Fibroblast of lung (primary cell): ENCODE data around the gene GLO1.

Experiments used
- EZH2 ChIP-seq: IDR thresholded peaks from 2 replicates; pipeline ENCODE4 v1.5.1; 2012; ENCODE audit warnings: low read length, control low read depth, mild to moderate bottlenecking; ENCODE audit errors: missing control alignments
- TF ChIP-seq, protein P1 (sequence below), 2 donors: IDR thresholded peaks in 1 of 2; conservative IDR thresholded peaks in 1 of 2; 1 replicate in 1 of 2; 2 replicates in 1 of 2; pipeline ENCODE4 v1.5.1; 2011 to 2012; ENCODE audit warnings: low read length in 2 of 2, control low read depth in 1 of 2, inconsistent platforms in 1 of 2, low read depth in 1 of 2, mild to moderate bottlenecking in 1 of 2

DNA sequence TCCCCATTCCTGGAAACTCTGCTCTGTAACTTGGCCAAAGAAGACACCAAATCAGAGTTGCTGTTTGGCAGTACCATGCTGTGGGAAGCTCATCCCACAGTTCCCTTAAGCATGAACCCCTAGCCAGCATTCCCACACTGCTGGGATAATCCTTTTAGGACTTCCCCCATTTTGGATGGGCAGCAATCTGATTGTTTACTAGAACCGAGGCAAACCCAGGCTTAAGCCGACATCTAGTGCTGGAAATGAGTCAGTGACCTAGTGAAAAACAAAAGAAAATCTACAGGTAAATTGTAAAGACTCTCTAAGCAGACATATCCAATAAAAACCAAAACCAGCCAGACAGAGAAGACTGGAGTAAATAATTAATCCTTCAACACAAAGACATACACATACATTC, 17.4 kb upstream of the GLO1 start:
- no peak for TF ChIP-seq EZH2
- TF ChIP-seq, protein P1, sequence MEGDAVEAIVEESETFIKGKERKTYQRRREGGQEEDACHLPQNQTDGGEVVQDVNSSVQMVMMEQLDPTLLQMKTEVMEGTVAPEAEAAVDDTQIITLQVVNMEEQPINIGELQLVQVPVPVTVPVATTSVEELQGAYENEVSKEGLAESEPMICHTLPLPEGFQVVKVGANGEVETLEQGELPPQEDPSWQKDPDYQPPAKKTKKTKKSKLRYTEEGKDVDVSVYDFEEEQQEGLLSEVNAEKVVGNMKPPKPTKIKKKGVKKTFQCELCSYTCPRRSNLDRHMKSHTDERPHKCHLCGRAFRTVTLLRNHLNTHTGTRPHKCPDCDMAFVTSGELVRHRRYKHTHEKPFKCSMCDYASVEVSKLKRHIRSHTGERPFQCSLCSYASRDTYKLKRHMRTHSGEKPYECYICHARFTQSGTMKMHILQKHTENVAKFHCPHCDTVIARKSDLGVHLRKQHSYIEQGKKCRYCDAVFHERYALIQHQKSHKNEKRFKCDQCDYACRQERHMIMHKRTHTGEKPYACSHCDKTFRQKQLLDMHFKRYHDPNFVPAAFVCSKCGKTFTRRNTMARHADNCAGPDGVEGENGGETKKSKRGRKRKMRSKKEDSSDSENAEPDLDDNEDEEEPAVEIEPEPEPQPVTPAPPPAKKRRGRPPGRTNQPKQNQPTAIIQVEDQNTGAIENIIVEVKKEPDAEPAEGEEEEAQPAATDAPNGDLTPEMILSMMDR (conservative IDR thresholded peaks at IDR 0.05 in 1 of 2, IDR thresholded peaks at IDR 0.05 in 1 of 2; ENCODE audit: low read depth in 1 of 2, low read length in 2 of 2): no peak
